CD4-positive, CD25-positive, alpha-beta regulatory T cell (primary cell): ENCODE results near the gene DUSP10. TPM values are rescaled to one million over a fixed set of nuclear protein-coding genes. Genes with fewer than 3 reads are reported as not detected.

Experiments used
- ATAC-seq, 2 donors: fragments of 150-1000 bp; cut with Tn5 transposase; one replicate each; pipeline ENCODE4 v1.10.0; 2021; ENCODE audit warnings: low read depth in 2 of 2, moderate number of reproducible peaks in 2 of 2, moderate library complexity in 1 of 2
- DNase-seq, 3 donors: peaks; one replicate each; pipeline versions ENCODE4 v3.0.0 to v3.0.0-alpha.2; 2012 to 2022; ENCODE audit warnings: mixed read lengths in 1 of 3
- H3K27ac ChIP-seq: one replicate; pipeline ENCODE4 v1.7.0; 2013; ENCODE audit warnings: mild to moderate bottlenecking, low read length; ENCODE audit not compliant: insufficient read depth, poor library complexity, severe bottlenecking
- H3K27me3 ChIP-seq: one replicate; pipeline ENCODE4 v1.7.0; 2013; ENCODE audit warnings: low read length; ENCODE audit not compliant: control insufficient read depth, insufficient read depth
- H3K36me3 ChIP-seq: one replicate; pipeline ENCODE4 v1.7.0; 2013; ENCODE audit warnings: mild to moderate bottlenecking, low read length, moderate library complexity; ENCODE audit not compliant: control insufficient read depth, insufficient read depth
- H3K4me1 ChIP-seq: 2 replicates; pipeline ENCODE4 v1.7.0; 2013; ENCODE audit warnings: mild to moderate bottlenecking, low read length; ENCODE audit not compliant: insufficient read depth, control insufficient read depth, poor library complexity, severe bottlenecking
- H3K4me3 ChIP-seq: one replicate; pipeline ENCODE4 v1.7.0; 2013; ENCODE audit warnings: low read depth, mild to moderate bottlenecking, low read length, moderate library complexity
- H3K9me3 ChIP-seq, 2 experiments: 1 replicate in 1 of 2; 2 replicates in 1 of 2; pipeline ENCODE4 v1.7.0; 2013; ENCODE audit warnings: low read length in 2 of 2, mild to moderate bottlenecking in 1 of 2, moderate library complexity in 1 of 2; ENCODE audit not compliant: control insufficient read depth in 2 of 2
- H3K27ac Mint-ChIP-seq, 3 donors: one replicate each; pipeline ENCODE4 v1.8.0; 2020 to 2022; ENCODE audit warnings: mild to moderate bottlenecking in 3 of 3, mixed read lengths in 3 of 3, moderate library complexity in 2 of 3
- H3K27me3 Mint-ChIP-seq: one replicate; pipeline ENCODE4 v1.8.0; 2022; ENCODE audit warnings: mild to moderate bottlenecking, mixed read lengths
- H3K36me3 Mint-ChIP-seq: one replicate; pipeline ENCODE4 v1.8.0; 2020; ENCODE audit warnings: mixed read lengths
- H3K4me1 Mint-ChIP-seq, 4 donors: one replicate each; pipeline ENCODE4 v1.8.0; 2020 to 2022; ENCODE audit warnings: mixed read lengths in 4 of 4, mild to moderate bottlenecking in 1 of 4
- H3K4me3 Mint-ChIP-seq, 4 donors: one replicate each; pipeline ENCODE4 v1.8.0; 2020 to 2022; ENCODE audit warnings: mild to moderate bottlenecking in 4 of 4, mixed read lengths in 4 of 4, moderate library complexity in 3 of 4
- H3K9me3 Mint-ChIP-seq, 7 donors: one replicate each; pipeline ENCODE4 v1.8.0; 2020 to 2022; ENCODE audit warnings: mixed read lengths in 7 of 7, mild to moderate bottlenecking in 3 of 7, moderate library complexity in 2 of 7
- polyA plus RNA-seq, 4 donors: library from polyadenylated mRNA; unstranded; fragments of 300-500 nt; fragmentation: Illumina TruSeq; gene quantifications; one replicate each; pipeline ENCODE4 v1.2.3, GENCODE V29; 2021
- total RNA-seq: library from RNA; stranded (reverse); gene quantifications from one replicate; pipeline ENCODE4 v1.2.3, GENCODE V29; 2022

The DUSP10 gene
- total and polyA plus RNA-seq, 5 donors from 2014 or later = 30.7 to 251 (median 37.7) TPM

DNA sequence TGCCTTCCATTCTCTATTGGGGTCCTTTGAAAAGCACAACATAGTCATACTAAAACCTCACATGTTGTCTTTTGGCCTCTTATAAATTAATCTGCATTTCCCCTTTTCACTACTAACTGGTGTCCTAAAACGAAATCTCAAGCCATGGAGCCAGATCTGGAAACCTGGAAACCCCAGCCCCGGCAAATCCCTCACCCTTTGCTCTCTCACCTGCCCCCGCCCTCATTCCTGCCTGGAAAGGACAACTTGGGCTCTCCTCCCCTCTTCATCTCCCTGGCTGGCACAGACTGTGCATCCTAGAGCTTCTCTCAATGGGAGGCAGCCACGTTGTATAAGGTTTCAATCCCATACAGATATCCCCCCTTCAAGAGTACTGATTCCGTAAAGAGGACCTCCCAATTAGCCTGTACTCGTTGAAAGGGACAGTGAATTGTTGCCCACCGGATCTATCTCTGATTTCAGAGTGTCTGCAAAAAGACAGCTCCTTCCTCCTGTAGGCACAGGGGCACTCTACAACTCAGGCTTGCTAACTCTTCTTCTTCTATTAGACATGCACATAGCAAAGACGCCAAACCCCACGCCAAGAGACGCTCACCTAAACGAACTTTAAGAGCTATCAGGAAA lies 1.4 kb downstream of the DUSP10 start:
- no peaks in the 10 kb centered on the region for H3K27me3 Mint-ChIP-seq
- peak overlapping the region; percentile 99 for H3K27ac ChIP-seq
- H3K27ac Mint-ChIP-seq = no peak overlapping the region
- peaks cover 6 to 44% (median 19%) of the 10 kb centered on the region in 4 donors for H3K4me1 Mint-ChIP-seq
- H3K36me3 ChIP-seq = peaks cover 26% of the 10 kb centered on the region
- DNase-seq (no peak), ATAC-seq (no peak)
- H3K9me3 ChIP-seq = no peaks in the 10 kb centered on the region
- H3K36me3 Mint-ChIP-seq = peaks cover 36% of the 10 kb centered on the region
- peak overlapping the region; percentile 100 for H3K4me3 ChIP-seq
- no peak overlapping the region for H3K4me3 Mint-ChIP-seq
- H3K4me1 ChIP-seq = peaks cover 64% of the 10 kb centered on the region
- no peaks in the 10 kb centered on the region for H3K9me3 Mint-ChIP-seq
- H3K27me3 ChIP-seq = no peaks in the 10 kb centered on the region

DNA sequence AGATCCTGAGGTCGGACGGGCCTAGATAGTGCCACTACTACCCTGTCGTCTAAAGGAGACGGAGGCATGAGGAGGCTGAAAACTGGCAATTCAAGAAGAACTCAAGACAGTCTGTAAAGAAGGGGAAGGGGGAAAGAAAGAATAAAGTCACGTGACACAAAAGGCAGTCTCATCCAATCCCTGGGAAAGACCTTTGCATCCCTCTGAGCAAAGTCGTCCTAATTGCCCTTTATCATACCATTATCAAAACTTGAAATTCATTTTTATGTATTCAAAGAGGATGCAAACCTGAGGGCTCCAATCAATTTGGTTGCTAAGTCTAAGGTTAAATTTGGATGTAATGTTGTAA lies 2.2 kb downstream of the DUSP10 start:
- H3K36me3 Mint-ChIP-seq = peaks cover 40% of the 10 kb centered on the region
- H3K27ac Mint-ChIP-seq = peak overlapping the region in 2 of 3 donors; percentile 15 to 79
- Histone ChIP-seq H3K36me3 (peaks cover 29% of the 10 kb centered on the region), H3K4me1 (peaks cover 70% of the 10 kb centered on the region), H3K9me3 (no peaks in the 10 kb centered on the region), H3K4me3 (peak overlapping the region; percentile 100), H3K27ac (peak overlapping the region; percentile 99), H3K27me3 (no peaks in the 10 kb centered on the region)
- ATAC-seq = no peak
- H3K27me3 Mint-ChIP-seq = no peaks in the 10 kb centered on the region
- peaks cover 10 to 48% (median 25%) of the 10 kb centered on the region in 4 donors for H3K4me1 Mint-ChIP-seq
- no peaks in the 10 kb centered on the region for H3K9me3 Mint-ChIP-seq
- no peak for DNase-seq
- H3K4me3 Mint-ChIP-seq = no peak overlapping the region

DNA sequence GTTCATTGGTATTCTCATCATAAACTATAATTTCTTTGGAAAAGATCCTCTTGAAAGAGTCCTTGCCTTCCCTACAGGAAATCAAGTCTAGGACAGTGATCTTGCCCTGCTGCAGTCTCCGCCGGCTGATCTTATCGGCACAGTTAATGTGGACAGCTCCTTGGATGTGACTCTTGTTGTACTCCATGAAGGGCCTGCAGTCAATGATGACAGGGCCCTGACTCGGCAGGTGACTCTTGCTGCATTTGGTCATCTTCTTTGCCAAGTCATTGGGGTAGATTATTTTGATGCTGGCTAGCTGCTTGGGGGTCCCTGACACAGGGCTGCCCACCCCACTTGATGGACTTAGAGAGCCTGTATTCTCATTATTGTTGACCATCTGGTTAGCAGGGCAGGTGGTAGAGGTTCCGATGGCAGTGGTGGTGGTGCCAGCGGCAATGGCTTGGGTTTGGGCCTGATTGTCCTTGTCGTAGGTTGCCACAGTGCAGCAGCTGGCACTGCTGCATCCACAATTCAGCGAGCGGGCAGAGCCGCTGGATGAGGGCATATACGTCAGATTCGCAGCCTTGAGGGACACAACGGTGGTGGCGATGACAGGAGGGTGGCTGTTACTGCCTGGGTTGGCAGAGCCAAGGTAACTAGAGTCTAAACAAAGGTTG lies 2.7 kb downstream of the DUSP10 start:
- DNase-seq (no peak), ATAC-seq (no peak)
- peaks cover 40% of the 10 kb centered on the region for H3K36me3 Mint-ChIP-seq
- H3K4me3 ChIP-seq = peak overlapping the region; percentile 100
- H3K27ac Mint-ChIP-seq = peak overlapping the region in 2 of 3 donors; percentile 15 to 84
- H3K36me3 ChIP-seq = peaks cover 29% of the 10 kb centered on the region
- H3K27me3 ChIP-seq = no peaks in the 10 kb centered on the region
- H3K4me1 Mint-ChIP-seq = peaks cover 14 to 53% (median 30%) of the 10 kb centered on the region in 4 donors
- H3K9me3 Mint-ChIP-seq = no peaks in the 10 kb centered on the region
- H3K9me3 ChIP-seq = no peaks in the 10 kb centered on the region
- H3K4me1 ChIP-seq = peaks cover 75% of the 10 kb centered on the region
- no peak overlapping the region for H3K4me3 Mint-ChIP-seq
- no peaks in the 10 kb centered on the region for H3K27me3 Mint-ChIP-seq
- H3K27ac ChIP-seq = no peak overlapping the region

DNA sequence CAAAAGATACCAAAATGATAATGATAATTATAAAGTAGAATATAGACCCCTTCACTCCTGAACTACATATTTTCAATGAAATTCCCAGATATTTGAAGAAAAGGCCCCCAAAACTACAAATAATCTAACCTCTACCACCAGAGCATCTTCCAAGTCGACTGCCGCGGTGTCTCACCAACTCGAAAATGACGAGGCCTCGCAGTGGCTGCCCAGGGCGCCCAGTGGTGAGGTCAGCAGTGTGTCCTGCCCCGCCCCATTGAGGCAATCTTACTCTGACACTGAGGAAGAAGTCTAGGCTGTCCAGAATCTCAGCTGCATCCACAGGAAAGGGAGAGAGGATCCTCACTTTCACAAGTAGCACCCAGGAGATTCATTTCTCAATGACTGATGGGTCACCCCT lies 5.2 kb downstream of the DUSP10 start:
- no peaks in the 10 kb centered on the region for H3K9me3 Mint-ChIP-seq

DNA sequence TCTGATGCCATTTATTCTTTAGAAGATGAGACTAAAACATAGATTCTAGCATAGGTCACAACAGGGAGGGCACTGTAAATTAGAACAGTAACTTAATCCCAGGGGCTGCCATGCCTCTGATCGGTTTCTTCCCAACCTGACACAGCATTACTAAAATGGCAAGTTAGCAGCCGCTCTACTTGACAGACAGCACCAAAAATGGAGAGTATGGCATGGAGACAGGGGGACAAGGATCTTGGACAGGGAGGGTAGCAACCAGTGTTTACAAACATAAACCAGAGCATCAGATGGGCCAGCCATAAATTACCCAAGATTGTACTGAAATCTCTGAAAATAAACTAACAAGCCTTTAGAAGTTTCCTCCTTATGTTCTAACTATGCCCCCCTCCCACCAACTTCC lies 5.9 kb downstream of the DUSP10 start:
- peaks cover 31% of the 10 kb centered on the region for H3K36me3 ChIP-seq
- Mint-ChIP-seq H3K27ac (peak overlapping the region; percentile 47 to 87 (median 61)), H3K27me3 (no peaks in the 10 kb centered on the region), H3K9me3 (no peaks in the 10 kb centered on the region), H3K4me3 (peak overlapping the region in 2 of 4 donors; percentile 59 to 74), H3K4me1 (peaks cover 37 to 67% (median 50%) of the 10 kb centered on the region in 4 donors), H3K36me3 (peaks cover 40% of the 10 kb centered on the region)
- H3K4me1 ChIP-seq = peaks cover 96% of the 10 kb centered on the region
- peak overlapping the region; percentile 100 for H3K4me3 ChIP-seq
- DNase-seq = no peak
- no peak for ATAC-seq
- H3K27ac ChIP-seq = no peak overlapping the region
- no peaks in the 10 kb centered on the region for H3K27me3 ChIP-seq
- H3K9me3 ChIP-seq = no peaks in the 10 kb centered on the region

More for the DNA sequence above, 5.2 kb downstream of the DUSP10 start:
- Histone ChIP-seq H3K36me3 (peaks cover 31% of the 10 kb centered on the region), H3K27me3 (no peaks in the 10 kb centered on the region), H3K4me1 (peaks cover 92% of the 10 kb centered on the region), H3K9me3 (no peaks in the 10 kb centered on the region), H3K27ac (no peak overlapping the region), H3K4me3 (peak overlapping the region; percentile 100)
- H3K27me3 Mint-ChIP-seq = no peaks in the 10 kb centered on the region
- H3K4me1 Mint-ChIP-seq = peaks cover 35 to 66% (median 48%) of the 10 kb centered on the region in 4 donors
- peak overlapping the region in 1 of 4 donors; percentile 74 for H3K4me3 Mint-ChIP-seq
- no peak for DNase-seq
- H3K36me3 Mint-ChIP-seq = peaks cover 40% of the 10 kb centered on the region
- H3K27ac Mint-ChIP-seq = peak overlapping the region; percentile 61 to 76 (median 65)
- no peak for ATAC-seq

DNA sequence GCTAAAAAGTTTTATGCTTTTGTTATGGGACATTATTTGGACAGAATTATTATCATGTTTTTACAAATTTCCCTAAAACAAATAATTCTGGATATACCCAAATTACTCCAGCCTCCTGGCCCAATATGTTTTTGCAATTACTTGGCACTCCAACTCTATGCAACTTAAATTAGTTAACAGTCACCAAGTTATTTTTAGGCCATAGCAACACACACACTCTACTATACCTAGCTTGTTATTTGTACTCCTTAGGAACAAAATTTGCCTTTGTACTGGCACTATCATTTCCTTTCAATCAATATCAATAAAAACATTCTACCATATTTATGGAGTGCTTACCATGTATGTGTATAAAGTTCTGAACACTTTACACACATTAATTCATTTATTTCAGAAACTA lies 7.7 kb downstream of the DUSP10 start:
- H3K27ac ChIP-seq = peak overlapping the region; percentile 87
- no peaks in the 10 kb centered on the region for H3K9me3 ChIP-seq
- H3K27me3 Mint-ChIP-seq = no peaks in the 10 kb centered on the region
- DNase-seq = no peak
- peak overlapping the region; percentile 100 for H3K4me3 ChIP-seq
- peaks cover 27% of the 10 kb centered on the region for H3K36me3 ChIP-seq
- H3K27ac Mint-ChIP-seq = peak overlapping the region; percentile 72 to 88 (median 87)
- peaks cover 36% of the 10 kb centered on the region for H3K36me3 Mint-ChIP-seq
- no peaks in the 10 kb centered on the region for H3K27me3 ChIP-seq
- H3K4me3 Mint-ChIP-seq = peak overlapping the region; percentile 60 to 88 (median 70)
- H3K4me1 Mint-ChIP-seq = peaks cover 50 to 76% (median 65%) of the 10 kb centered on the region in 4 donors
- no peak for ATAC-seq
- H3K9me3 Mint-ChIP-seq = no peaks in the 10 kb centered on the region
- peaks cover 95% of the 10 kb centered on the region for H3K4me1 ChIP-seq

DNA sequence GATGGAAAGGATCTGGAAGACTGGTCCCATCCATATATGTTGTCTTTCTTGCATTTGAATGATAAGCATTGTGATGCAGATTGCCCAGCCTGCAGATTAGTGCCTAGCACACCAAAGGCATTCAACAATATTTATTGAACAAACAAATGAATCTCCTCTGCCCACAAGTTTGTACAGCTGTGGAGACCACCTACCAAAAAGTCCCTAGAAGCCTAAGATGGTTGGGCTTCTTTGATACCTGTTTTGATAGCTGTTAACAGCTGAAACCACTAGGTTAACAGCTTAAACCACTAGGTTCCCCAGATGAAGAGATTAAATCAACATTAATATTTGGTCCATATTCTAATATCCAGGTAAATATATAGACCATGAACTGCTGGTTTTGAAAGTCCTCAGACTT lies 9.8 kb downstream of the DUSP10 start:
- Histone ChIP-seq H3K36me3 (peaks cover 11% of the 10 kb centered on the region), H3K27ac (peak overlapping the region; percentile 87), H3K9me3 (no peaks in the 10 kb centered on the region), H3K4me3 (peak overlapping the region; percentile 100), H3K4me1 (peaks cover 96% of the 10 kb centered on the region), H3K27me3 (no peaks in the 10 kb centered on the region)
- DNase-seq (no peak), ATAC-seq (no peak)
- peaks cover 15% of the 10 kb centered on the region for H3K36me3 Mint-ChIP-seq
- H3K27me3 Mint-ChIP-seq = no peaks in the 10 kb centered on the region
- H3K27ac Mint-ChIP-seq = peak overlapping the region; percentile 57 to 87 (median 81)
- H3K4me1 Mint-ChIP-seq = peaks cover 66 to 89% (median 78%) of the 10 kb centered on the region in 4 donors
- peak overlapping the region; percentile 40 to 88 (median 70) for H3K4me3 Mint-ChIP-seq
- no peaks in the 10 kb centered on the region for H3K9me3 Mint-ChIP-seq
